CD4-positive, alpha-beta T cell (primary cell): ENCODE measurements around the gene SRRM5. TPM values are rescaled to one million over a fixed set of nuclear protein-coding genes. Genes with fewer than 3 reads are reported as not detected.
"Not testable (repeated sequence)": the region's sequence is repeated elsewhere in the genome, so short reads cannot be mapped to it uniquely, and the experiment has no call there.

Experiments
- ATAC-seq: fragments of 200-7000 bp; cut with Tn5 transposase; one replicate; pipeline ENCODE4 v1.10.0; 2022; ENCODE audit warnings: mild to moderate bottlenecking; ENCODE audit not compliant: poor library complexity
- CTCF ChIA-PET: fragments of 350-600 bp; sonication (Branson Sonifier 250); formaldehyde crosslinking; loops from one replicate; lab custom pipeline; 2021; ENCODE audit warnings: antibody characterized with exemption, inconsistent platforms; lab: Charles Lee
- POLR2A ChIA-PET: fragments of 350-600 bp; sonication (Branson Sonifier 250); formaldehyde crosslinking; loops from one replicate; lab custom pipeline; 2021; ENCODE audit warnings: antibody characterized with exemption, inconsistent platforms; lab: Charles Lee
- DNase-seq, 14 experiments: peaks; one replicate each; pipeline ENCODE4 v3.0.0-alpha.2; 2013 to 2020; ENCODE audit warnings: mixed read lengths in 2 of 14
- H3K27ac ChIP-seq, 2 donors: one replicate each; pipeline versions ENCODE4 v1.5.1 to v1.7.0; 2013; ENCODE audit warnings: low read length in 2 of 2, low read depth in 1 of 2, mild to moderate bottlenecking in 1 of 2
- H3K27me3 ChIP-seq, 2 experiments: 1 replicate in 1 of 2; 2 replicates in 1 of 2; pipeline versions ENCODE4 v1.6.1 to v1.7.0; 2013; ENCODE audit warnings: low read length in 2 of 2, control low read depth in 1 of 2, mild to moderate bottlenecking in 1 of 2, moderate library complexity in 1 of 2; ENCODE audit not compliant: insufficient read depth in 2 of 2, control insufficient read depth in 1 of 2
- H3K36me3 ChIP-seq: one replicate; pipeline ENCODE4 v1.6.1; 2013; ENCODE audit warnings: low read length, control low read depth; ENCODE audit not compliant: insufficient read depth
- H3K4me1 ChIP-seq: one replicate; pipeline ENCODE4 v1.6.1; 2013; ENCODE audit warnings: low read length, control low read depth; ENCODE audit not compliant: insufficient read depth
- H3K4me3 ChIP-seq: one replicate; pipeline ENCODE4 v1.5.1; 2013; ENCODE audit warnings: mild to moderate bottlenecking, low read length, moderate library complexity
- H3K9me3 ChIP-seq, 2 experiments: 1 replicate in 1 of 2; 2 replicates in 1 of 2; pipeline versions ENCODE4 v1.6.1 to v1.7.0; 2013; ENCODE audit warnings: low read length in 2 of 2, mild to moderate bottlenecking in 2 of 2, control low read depth in 1 of 2, moderate library complexity in 1 of 2; ENCODE audit not compliant: control insufficient read depth in 1 of 2, insufficient read depth in 1 of 2
- H3K27ac Mint-ChIP-seq: one replicate; pipeline ENCODE4 v1.8.0; 2020; ENCODE audit warnings: mixed read lengths
- H3K27me3 Mint-ChIP-seq: one replicate; pipeline ENCODE4 v1.8.0; 2021; ENCODE audit warnings: mixed read lengths
- H3K36me3 Mint-ChIP-seq: one replicate; pipeline ENCODE4 v1.8.0; 2021; ENCODE audit warnings: low read depth, mixed read lengths
- H3K4me1 Mint-ChIP-seq: one replicate; pipeline ENCODE4 v1.8.0; 2021; ENCODE audit warnings: low read depth, mixed read lengths
- H3K4me3 Mint-ChIP-seq: one replicate; pipeline ENCODE4 v1.8.0; 2020; ENCODE audit warnings: mild to moderate bottlenecking, mixed read lengths
- H3K9me3 Mint-ChIP-seq: one replicate; pipeline ENCODE4 v1.8.0; 2020; ENCODE audit warnings: mixed read lengths
- CTCF ChIP-seq: fragments of 200-600 bp; IDR thresholded peaks from one replicate; pipeline ENCODE4 v1.8.0; 2022; ENCODE audit warnings: antibody characterized with exemption, mild to moderate bottlenecking
- intact Hi-C, 2 experiments: fragments of 100-400 bp; cut with DNase I in 1 of 2; cut with micrococcal nuclease in 1 of 2; formaldehyde crosslinking; loops; one replicate each; pipeline versions ENCODE4 v1.15.1 to v1.9.0; 2023 to 2025; cut with DNase I, micrococcal nuclease
- total RNA-seq, 174 experiments: library from RNA in 2 of 174; stranded (reverse) in 2 of 174; gene quantifications; one replicate each; pipeline ENCODE4 v1.2.3 and lab custom pipeline; 2021 to 2026

Gene SRRM5
- total RNA-seq, 2 experiments from 2014 or later: 0.25 to 0.56 TPM

- Mint-ChIP-seq H3K27me3 (no peaks in the 10 kb centered on the region), H3K27ac (peak overlapping the region; percentile 30), H3K9me3 (no peaks in the 10 kb centered on the region), H3K36me3 (peaks cover 60% of the 10 kb centered on the region), H3K4me3 (no peak overlapping the region), H3K4me1 (peaks cover 35% of the 10 kb centered on the region)
- Histone ChIP-seq H3K9me3 (no peaks in the 10 kb centered on the region), H3K27ac (no peak overlapping the region), H3K27me3 (no peaks in the 10 kb centered on the region), H3K4me3 (no peak overlapping the region), H3K4me1 (peaks cover 30% of the 10 kb centered on the region), H3K36me3 (peaks cover 31% of the 10 kb centered on the region)
- ChIA-PET POLR2A (no interaction called here), CTCF (interaction anchor here (1.1 kb wide), 1 partner anchor 26 kb away, joined by 4 read pairs; no protein-coding TSS in a partner anchor)
- ATAC-seq (no peak), DNase-seq (no peak)
- intact Hi-C loops: loop anchor here in 1 of 2 experiments (5.0 kb wide), 2 partner anchors 53 to 137 kb away; no protein-coding TSS in a partner anchor
- no peak for TF ChIP-seq CTCF
These were observed 12.1 kb upstream of the SRRM5 start for GRCh38 chr19:43599635-43600295.

GRCh38 chr19:43600326-43600725, 11.6 kb upstream of the SRRM5 start:
- peak overlapping the region; percentile 30 for H3K27ac Mint-ChIP-seq
- POLR2A ChIA-PET, intact Hi-C loops, ATAC-seq, DNase-seq, H3K27ac ChIP-seq, H3K9me3 Mint-ChIP-seq, H3K27me3 Mint-ChIP-seq, H3K4me3 ChIP-seq, H3K4me3 Mint-ChIP-seq, H3K27me3 ChIP-seq, H3K9me3 ChIP-seq: not testable (repeated sequence)
- H3K4me1 ChIP-seq: peaks cover 24% of the 10 kb centered on the region
- peaks cover 58% of the 10 kb centered on the region for H3K36me3 Mint-ChIP-seq
- H3K4me1 Mint-ChIP-seq: peaks cover 32% of the 10 kb centered on the region
- CTCF ChIA-PET: interaction anchor here (1.1 kb wide), 1 partner anchor 26 kb away, joined by 4 read pairs; no protein-coding TSS in a partner anchor
- peaks cover 31% of the 10 kb centered on the region for H3K36me3 ChIP-seq

GRCh38 chr19:43605875-43606568, 5.9 kb upstream of the SRRM5 start:
- H3K36me3 ChIP-seq: peaks cover 21% of the 10 kb centered on the region
- H3K9me3 Mint-ChIP-seq: no peaks in the 10 kb centered on the region
- no peaks in the 10 kb centered on the region for H3K27me3 ChIP-seq
- H3K4me3 ChIP-seq: no peak overlapping the region
- ChIA-PET CTCF (interaction anchor here (1.9 kb wide), 1 partner anchor 11 kb away, joined by 4 read pairs; no protein-coding TSS in a partner anchor), POLR2A (no interaction called here)
- peak overlapping the region; percentile 66 for H3K27ac Mint-ChIP-seq
- TF ChIP-seq CTCF: no peak
- no peaks in the 10 kb centered on the region for H3K9me3 ChIP-seq
- no peak for DNase-seq
- intact Hi-C loops: no loop called here
- peaks cover 30% of the 10 kb centered on the region for H3K36me3 Mint-ChIP-seq
- no peak for ATAC-seq
- no peaks in the 10 kb centered on the region for H3K27me3 Mint-ChIP-seq
- peaks cover 5% of the 10 kb centered on the region for H3K4me1 Mint-ChIP-seq
- no peak overlapping the region for H3K27ac ChIP-seq
- no peaks in the 10 kb centered on the region for H3K4me1 ChIP-seq
- H3K4me3 Mint-ChIP-seq: no peak overlapping the region
